Measurements from ENCODE around the gene LCA5L.

The LCA5L gene

GRCh38 chr21:39445321-39446269 lies at the start of gene LCA5L:
Gene LCA5L, minus strand, starts transcription at chr21:39445778. Its CDS starts 17,285 bp downstream, at chr21:39428493.
- peak; percentile 90 for DNase-seq

- DNase-seq: no peak
Measured at GRCh38 chr21:39489380-39489924, 43.9 kb upstream of the LCA5L start.

GRCh38 chr21:39484711-39485276 lies 39.2 kb upstream of the LCA5L start:
- DNase-seq: no peak

GRCh38 chr21:39483917-39484316 lies 38.3 kb upstream of the LCA5L start:
- no peak for DNase-seq

GRCh38 chr21:39481886-39482285 lies 36.3 kb upstream of the LCA5L start:
- no peak for DNase-seq

GRCh38 chr21:39480271-39480670 lies 34.7 kb upstream of the LCA5L start:
- no peak for DNase-seq

- no peak for DNase-seq
Measured at GRCh38 chr21:39479814-39480182, 34.2 kb upstream of the LCA5L start.

- DNase-seq: no peak
Measured at GRCh38 chr21:39479164-39479813, 33.7 kb upstream of the LCA5L start.

GRCh38 chr21:39474611-39475010 lies 29.0 kb upstream of the LCA5L start:
- no peak for DNase-seq

GRCh38 chr21:39472786-39473185 lies 27.2 kb upstream of the LCA5L start:
- DNase-seq: no peak

GRCh38 chr21:39471598-39471997 lies 26.0 kb upstream of the LCA5L start:
- DNase-seq: no peak

- DNase-seq: no peak
Measured at GRCh38 chr21:39468559-39468958, 23.0 kb upstream of the LCA5L start.

GRCh38 chr21:39467746-39468145 lies 22.2 kb upstream of the LCA5L start:
- no peak for DNase-seq

GRCh38 chr21:39466584-39466983 lies 21.0 kb upstream of the LCA5L start:
- DNase-seq: no peak

GRCh38 chr21:39463308-39463707 lies 17.7 kb upstream of the LCA5L start:
- DNase-seq: no peak

- DNase-seq: no peak
Measured at GRCh38 chr21:39461419-39461818, 15.8 kb upstream of the LCA5L start.

GRCh38 chr21:39456665-39457064 lies 11.1 kb upstream of the LCA5L start:
- no peak for DNase-seq

- DNase-seq: no peak
Measured at GRCh38 chr21:39454949-39455668, 9.5 kb upstream of the LCA5L start.

- DNase-seq: no peak
Measured at GRCh38 chr21:39453571-39454179, 8.1 kb upstream of the LCA5L start.

- DNase-seq: no peak
Measured at GRCh38 chr21:39452970-39453342, 7.4 kb upstream of the LCA5L start.

GRCh38 chr21:39452207-39452969 lies 6.8 kb upstream of the LCA5L start:
- DNase-seq: no peak

Data from NCI-H510A treated with DMSO at 0.1 percent for 48 hours (cell line).